DND-41 (cell line): Measurements from ENCODE around the gene ZSCAN4.

Experiments
- CTCF ChIP-seq: IDR thresholded peaks from 2 replicates; pipeline ENCODE4 v1.5.1; 2012; ENCODE audit warnings: borderline replicate concordance, low read length, moderate library complexity, mild to moderate bottlenecking; ENCODE audit not compliant: poor library complexity, severe bottlenecking; ENCODE audit errors: extremely low read depth
- EZH2 ChIP-seq: IDR thresholded peaks from 3 replicates; pipeline ENCODE4 v1.6.1; 2012; ENCODE audit warnings: borderline replicate concordance, low read depth, mild to moderate bottlenecking, moderate library complexity, low read length, inconsistent platforms; ENCODE audit not compliant: severe bottlenecking

- TF ChIP-seq CTCF (no peak), EZH2 (no peak)
Measured at GRCh38 chr19:57643734-57644133, 25.0 kb upstream of the ZSCAN4 start.
